Endothelial cell of umbilical vein (primary cell): Measurements from ENCODE around the gene SMG1.
"Not testable (repeated sequence)": the region's sequence is repeated elsewhere in the genome, so short reads cannot be mapped to it uniquely, and the experiment has no call there.

ENCODE experiments used
- CTCF ChIP-seq, 2 donors: IDR thresholded peaks; 1 replicate in 1 of 2; 2 replicates in 1 of 2; pipeline ENCODE4 v1.5.1; 2011; ENCODE audit warnings: low read length in 2 of 2, mild to moderate bottlenecking in 2 of 2, moderate library complexity in 2 of 2, control low read depth in 1 of 2, inconsistent platforms in 1 of 2, low read depth in 1 of 2; ENCODE audit not compliant: insufficient read depth in 1 of 2; ENCODE audit errors: extremely low read depth in 1 of 2
- MAX ChIP-seq: IDR thresholded peaks from 2 replicates; pipeline ENCODE4 v1.6.1; 2011; ENCODE audit not compliant: insufficient read depth, insufficient read length
- MYC ChIP-seq: IDR thresholded peaks from one replicate; pipeline ENCODE4 v1.6.1; 2011; ENCODE audit warnings: mild to moderate bottlenecking, low read depth, low read length
- POLR2A ChIP-seq: IDR thresholded peaks from 2 replicates; pipeline ENCODE4 v1.6.1; 2012; ENCODE audit warnings: low read depth, mild to moderate bottlenecking, control low read depth, low read length
- POLR2AphosphoS5 ChIP-seq: IDR thresholded peaks from 2 replicates; pipeline ENCODE4 v1.6.1; 2012; ENCODE audit warnings: low read depth, mild to moderate bottlenecking, control low read depth, low read length, moderate library complexity; ENCODE audit not compliant: insufficient read depth

- not testable (repeated sequence) for TF ChIP-seq CTCF (IDR thresholded peaks at IDR 0.05; ENCODE audit: extremely low read depth in 1 of 2, insufficient read depth in 1 of 2, low read depth in 1 of 2, low read length in 2 of 2); POLR2AphosphoS5; MYC; POLR2A; MAX
Measured at GRCh38 chr16:18901194-18901593, 25.0 kb downstream of the SMG1 start.
